HuH-7 (cell line): ENCODE measurements around the gene SCAF4.
"Not testable (repeated sequence)": the region's sequence is repeated elsewhere in the genome, so short reads cannot be mapped to it uniquely, and the experiment has no call there.

ENCODE experiments used
- DNase-seq: peaks from one replicate; pipeline ENCODE4 v3.0.0; 2011; ENCODE audit warnings: low spot score

The SCAF4 gene

GRCh38 chr21:31634993-31635392 is 96.9 kb downstream of the SCAF4 start:
- DNase-seq = no peak

- DNase-seq = not testable (repeated sequence)
Measured at GRCh38 chr21:31631881-31632280, 100.0 kb downstream of the SCAF4 start.

GRCh38 chr21:31629972-31630711 is 101.8 kb downstream of the SCAF4 start:
- no peak for DNase-seq

- no peak for DNase-seq
Measured at GRCh38 chr21:31624961-31625491, 106.9 kb downstream of the SCAF4 start.

- DNase-seq = no peak
Measured at GRCh38 chr21:31624181-31624580, 107.7 kb downstream of the SCAF4 start.

GRCh38 chr21:31623664-31624063 is 108.3 kb downstream of the SCAF4 start:
- no peak for DNase-seq

- no peak for DNase-seq
Measured at GRCh38 chr21:31622397-31622796, 109.5 kb downstream of the SCAF4 start.
